Activated T-cell treated with anti-CD3 and anti-CD28 coated beads, Interleukin-2, amount 50 U/mL, for 4 hours (primary cell): ENCODE measurements around the gene PUM1. TPM values are rescaled to one million over a fixed set of nuclear protein-coding genes. Genes with fewer than 3 reads are reported as not detected.

Source experiments
- ATAC-seq, 2 donors: fragments of 200-7000 bp; cut with Tn5 transposase; one replicate each; pipeline ENCODE4 v1.10.0; 2021
- DNase-seq: peaks from one replicate; pipeline ENCODE4 v3.0.0-alpha.2; 2020
- H3K27me3 Mint-ChIP-seq: one replicate; pipeline ENCODE4 v1.8.0; 2021; ENCODE audit warnings: low read depth, mixed read lengths
- H3K36me3 Mint-ChIP-seq: one replicate; pipeline ENCODE4 v1.8.0; 2022; ENCODE audit warnings: mixed read lengths; ENCODE audit not compliant: insufficient read depth
- H3K4me1 Mint-ChIP-seq: one replicate; pipeline ENCODE4 v1.8.0; 2021; ENCODE audit warnings: low read depth, mixed read lengths
- H3K4me3 Mint-ChIP-seq: one replicate; pipeline ENCODE4 v1.8.0; 2021; ENCODE audit warnings: mild to moderate bottlenecking, moderate library complexity, mixed read lengths
- H3K9me3 Mint-ChIP-seq: one replicate; pipeline ENCODE4 v1.8.0; 2021; ENCODE audit warnings: mixed read lengths
- total RNA-seq, 3 donors: library from RNA; stranded (reverse); gene quantifications; one replicate each; pipeline ENCODE4 v1.2.1, GENCODE V29; 2021

PUM1 gene
- total RNA-seq, 3 donors from 2014 or later: 104 to 113 (median 110) TPM

DNA sequence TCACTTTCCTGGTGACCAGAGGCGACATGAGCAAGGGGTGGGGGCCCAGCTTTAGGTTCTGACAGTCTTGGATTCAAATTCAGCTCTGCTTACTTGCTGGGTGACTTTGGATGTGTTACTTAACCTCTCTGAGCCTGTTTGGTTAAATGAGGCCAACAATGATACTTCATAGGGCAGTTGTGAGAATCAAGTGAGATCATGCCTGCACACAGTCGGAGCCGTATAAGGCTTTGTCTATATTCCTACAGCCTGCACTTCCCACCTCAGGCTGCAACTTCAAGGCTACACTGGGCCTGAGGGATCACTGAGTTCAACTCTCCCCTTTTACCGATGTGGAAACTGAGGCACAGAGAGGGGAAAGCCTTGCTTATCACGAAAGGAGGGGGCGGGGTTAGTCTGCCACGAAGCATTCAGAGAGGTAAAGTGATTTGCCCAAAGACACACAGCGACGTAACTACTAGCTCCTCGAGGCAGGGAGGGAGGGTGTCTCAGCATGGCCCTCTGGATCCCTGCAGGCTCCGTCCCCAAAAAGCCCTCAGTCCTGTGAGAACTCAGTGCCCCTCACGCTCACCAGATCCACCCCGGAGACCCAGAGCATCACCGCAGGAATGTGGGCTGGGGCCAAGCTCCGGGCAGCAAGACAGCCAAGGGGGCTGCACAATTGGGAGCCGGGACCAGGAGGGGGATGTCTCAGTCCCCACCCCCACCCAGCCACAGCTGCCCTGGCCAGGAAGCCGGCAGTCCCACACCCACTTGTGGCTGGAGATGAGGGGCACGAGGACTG is 181.9 kb downstream of the PUM1 start:
- Mint-ChIP-seq H3K36me3 (no peaks in the 10 kb centered on the region), H3K9me3 (no peaks in the 10 kb centered on the region), H3K4me3 (no peak overlapping the region), H3K27me3 (peaks cover 24% of the 10 kb centered on the region), H3K4me1 (no peaks in the 10 kb centered on the region)
- DNase-seq (no peak), ATAC-seq (no peak)

GRCh38 chr1:30882678-30883388 is 182.7 kb downstream of the PUM1 start:
- Mint-ChIP-seq H3K4me3 (no peak overlapping the region), H3K9me3 (no peaks in the 10 kb centered on the region)
- no peak for ATAC-seq

More at GRCh38 chr1:30882678-30883388, 182.7 kb downstream of the PUM1 start:
- H3K4me1 Mint-ChIP-seq: no peaks in the 10 kb centered on the region
- H3K27me3 Mint-ChIP-seq: peaks cover 27% of the 10 kb centered on the region
- no peaks in the 10 kb centered on the region for H3K36me3 Mint-ChIP-seq
- no peak for DNase-seq

Other genes with a start within 250 kb of the PUM1 start
- gene SDC3, start 157.0 kb downstream of the PUM1 start, total RNA-seq: 1 to 10 TPM in 1 of 3 donors, under 1 TPM in 2; 0.55 to 1.0 (median 0.68) TPM
- gene NKAIN1, start 174.2 kb upstream of the PUM1 start, total RNA-seq: under 1 TPM in 1 of 3 donors, not detected in 2; 0.15 TPM
- gene SNRNP40, start 231.1 kb upstream of the PUM1 start, total RNA-seq: 100 to 1,000 TPM; 133 to 150 (median 137) TPM
- gene ZCCHC17, start 231.3 kb upstream of the PUM1 start, total RNA-seq: 10 to 100 TPM; 22.8 to 27.9 (median 25.6) TPM